SHP77 (cell line): ENCODE measurements around the gene NEXN.
"Not testable (repeated sequence)": the region's sequence is repeated elsewhere in the genome, so short reads cannot be mapped to it uniquely, and the experiment has no call there.

ENCODE experiments used
- DNase-seq, 2 experiments: peaks; one replicate each; lab custom pipeline; 2025; lab: John Stamatoyannopoulos, UW

NEXN gene

DNA sequence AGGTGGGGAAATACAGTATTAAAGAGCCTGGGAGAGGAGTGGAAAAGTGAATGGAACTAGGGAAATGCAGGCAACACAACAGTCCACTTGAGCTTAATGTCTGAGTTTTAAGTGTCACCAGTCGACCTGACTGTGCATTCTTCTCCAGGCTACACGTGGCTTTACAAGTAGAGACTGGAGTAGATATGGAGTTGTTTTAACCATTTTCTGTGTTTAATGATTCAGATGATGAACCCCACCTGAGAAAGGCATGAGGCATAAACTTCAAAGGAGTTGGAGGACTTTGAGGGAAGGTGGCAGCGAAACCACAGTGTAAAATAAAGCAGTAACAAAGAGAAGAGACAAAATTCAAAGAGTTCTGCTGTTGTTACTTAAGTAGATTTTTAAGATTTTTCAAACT lies 77.9 kb downstream of the NEXN start:
- DNase-seq: no peak

DNA sequence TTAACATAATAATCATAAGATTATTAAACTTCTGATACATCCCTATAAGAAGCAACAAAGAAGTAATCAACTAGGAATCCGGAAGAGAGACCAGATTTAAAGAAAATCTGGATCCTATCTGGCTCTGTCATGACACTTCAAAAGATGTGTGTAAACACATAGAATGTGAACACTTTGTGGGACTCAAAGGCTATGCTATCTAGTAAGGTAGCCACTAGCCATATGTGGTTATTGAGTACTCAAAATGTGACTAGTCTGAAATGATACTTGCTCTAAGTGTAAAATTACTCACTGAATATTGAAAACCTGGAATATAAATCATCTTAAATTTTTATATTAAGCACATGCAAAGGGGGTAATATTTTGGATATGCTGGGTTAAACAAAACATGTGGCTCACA lies 81.8 kb downstream of the NEXN start:
- DNase-seq: no peak

DNA sequence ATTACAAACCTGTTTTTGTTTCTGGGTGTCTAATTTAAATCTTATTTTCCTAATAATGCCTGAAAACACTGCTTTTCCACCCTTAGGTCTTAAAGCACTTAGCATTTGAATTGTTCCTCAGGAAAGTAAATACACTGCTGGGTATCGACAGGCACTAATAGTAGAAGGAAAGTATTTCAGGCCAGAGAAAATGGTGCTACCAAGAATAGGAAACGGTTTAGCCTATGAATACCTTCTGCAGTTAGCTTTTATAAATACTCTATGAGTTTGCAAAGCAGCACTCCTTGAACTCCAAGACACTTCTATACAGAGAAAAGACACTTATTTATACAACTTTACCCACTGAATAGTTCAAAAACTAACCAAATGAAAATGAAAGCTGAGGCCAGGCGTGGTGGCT lies 83.7 kb downstream of the NEXN start:
- DNase-seq: no peak

DNA sequence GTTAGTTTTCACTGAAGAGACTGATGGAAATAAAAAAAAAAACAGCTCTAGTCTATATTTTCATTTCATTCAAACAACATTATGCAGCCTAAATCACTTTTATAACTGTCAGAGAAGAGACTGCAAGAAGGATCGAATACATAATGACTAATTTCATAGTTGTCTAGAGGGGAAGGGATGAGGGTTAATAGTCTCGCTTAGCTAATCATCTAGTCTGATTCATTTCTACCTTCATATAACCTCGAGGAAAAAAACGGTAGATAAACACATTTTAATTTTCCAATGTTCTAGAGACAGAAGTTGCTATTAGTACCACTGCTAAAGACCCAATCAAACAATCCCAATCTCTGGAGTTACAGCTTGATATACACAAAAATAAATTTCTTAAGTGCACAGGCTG lies 87.0 kb downstream of the NEXN start:
- no peak for DNase-seq

DNA sequence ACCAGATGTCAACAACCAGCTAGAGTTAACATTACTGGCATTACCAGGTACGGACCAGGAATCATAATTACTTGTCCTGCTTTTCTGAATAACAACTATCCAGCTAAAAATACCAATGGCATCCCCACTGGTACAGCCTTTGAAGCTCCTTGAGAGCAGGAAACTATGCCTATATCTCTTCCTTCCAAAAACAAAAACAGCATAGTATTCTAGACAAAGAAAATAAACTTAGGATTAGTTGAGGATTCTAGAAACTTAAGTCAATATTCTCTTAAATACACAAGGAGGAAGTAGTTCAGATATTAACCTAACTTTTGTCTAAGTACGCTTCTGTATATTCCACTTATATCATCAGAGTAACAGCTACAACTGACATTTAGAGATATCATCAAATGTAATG lies 87.5 kb downstream of the NEXN start:
- no peak for DNase-seq

DNA sequence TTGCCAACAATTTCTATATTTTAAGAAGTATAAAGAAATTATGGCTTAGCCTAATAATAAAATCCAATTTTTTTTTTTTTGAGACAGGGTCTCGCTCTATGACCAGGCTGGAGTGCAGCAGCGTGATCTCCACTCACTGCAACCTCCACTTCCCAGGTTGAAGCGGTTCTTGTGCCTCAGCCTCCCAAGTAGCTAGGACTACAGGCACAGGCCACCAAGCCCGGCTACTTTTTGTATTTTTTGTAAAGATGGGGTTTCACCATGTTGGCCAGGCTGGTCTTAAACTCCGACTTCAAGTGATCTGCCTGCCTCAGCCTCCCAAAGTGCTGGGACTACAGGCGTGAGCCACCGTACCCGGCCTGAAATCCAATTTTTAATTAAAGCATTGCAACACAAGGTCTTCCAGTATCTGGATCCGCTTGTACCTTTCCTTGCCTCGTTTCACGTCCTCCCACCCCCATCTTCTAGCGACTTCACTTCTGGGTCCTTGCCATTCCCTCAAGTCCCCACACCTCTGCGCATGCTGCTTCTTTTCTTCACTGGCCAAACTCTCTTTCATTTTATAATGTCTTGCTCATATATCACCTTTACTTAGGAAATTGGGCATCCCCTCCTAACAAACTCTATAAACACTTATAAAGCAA lies 88.1 kb downstream of the NEXN start:
- no peak for DNase-seq

DNA sequence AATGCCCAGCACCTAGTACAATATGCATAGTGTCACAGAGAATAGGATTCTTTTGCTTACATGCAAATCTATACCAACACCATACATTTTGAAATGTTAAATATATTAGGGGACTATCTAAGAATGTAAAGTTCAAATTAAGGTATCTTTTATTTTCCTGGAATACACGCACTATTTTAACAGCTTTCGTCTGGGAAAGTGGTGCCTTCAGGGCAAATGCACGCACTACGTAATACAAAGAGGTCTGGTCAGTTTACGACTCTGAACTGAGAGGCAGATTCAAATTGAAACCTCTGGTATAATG lies 89.5 kb downstream of the NEXN start:
- no peak for DNase-seq

DNA sequence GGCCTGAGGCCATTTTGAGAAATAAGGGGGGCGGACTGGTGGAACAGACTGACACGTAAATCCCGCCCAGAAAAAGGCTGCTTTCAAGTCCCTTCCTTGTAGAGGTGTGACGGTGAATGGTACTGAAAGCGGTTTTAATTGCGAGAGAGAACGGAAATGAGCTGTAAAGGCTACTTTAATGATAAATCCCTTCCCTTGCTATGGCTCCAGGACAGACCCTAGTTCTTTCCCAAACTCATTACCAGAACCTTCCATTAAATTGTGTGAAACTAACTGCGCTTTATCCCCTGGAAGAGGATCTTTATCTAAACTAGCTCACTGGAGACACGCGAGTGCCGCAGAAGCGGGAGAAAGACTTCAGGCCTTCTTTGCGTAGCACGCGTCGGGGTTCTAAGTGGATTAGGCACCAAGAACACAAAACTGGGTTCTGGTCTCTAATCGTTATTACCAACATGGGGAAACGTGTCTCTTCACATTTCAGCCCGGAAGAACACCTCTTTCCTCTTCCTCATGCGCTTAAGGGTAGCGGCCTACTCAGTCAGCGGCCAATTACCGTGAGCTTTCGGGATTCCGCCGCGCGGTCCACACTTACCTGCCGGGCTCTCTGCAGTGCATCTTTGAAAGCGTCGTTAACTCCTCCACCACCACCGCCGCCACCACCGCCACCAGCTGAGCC lies 90.0 kb downstream of the NEXN start:
- DNase-seq: peak; percentile 70 to 88

DNA sequence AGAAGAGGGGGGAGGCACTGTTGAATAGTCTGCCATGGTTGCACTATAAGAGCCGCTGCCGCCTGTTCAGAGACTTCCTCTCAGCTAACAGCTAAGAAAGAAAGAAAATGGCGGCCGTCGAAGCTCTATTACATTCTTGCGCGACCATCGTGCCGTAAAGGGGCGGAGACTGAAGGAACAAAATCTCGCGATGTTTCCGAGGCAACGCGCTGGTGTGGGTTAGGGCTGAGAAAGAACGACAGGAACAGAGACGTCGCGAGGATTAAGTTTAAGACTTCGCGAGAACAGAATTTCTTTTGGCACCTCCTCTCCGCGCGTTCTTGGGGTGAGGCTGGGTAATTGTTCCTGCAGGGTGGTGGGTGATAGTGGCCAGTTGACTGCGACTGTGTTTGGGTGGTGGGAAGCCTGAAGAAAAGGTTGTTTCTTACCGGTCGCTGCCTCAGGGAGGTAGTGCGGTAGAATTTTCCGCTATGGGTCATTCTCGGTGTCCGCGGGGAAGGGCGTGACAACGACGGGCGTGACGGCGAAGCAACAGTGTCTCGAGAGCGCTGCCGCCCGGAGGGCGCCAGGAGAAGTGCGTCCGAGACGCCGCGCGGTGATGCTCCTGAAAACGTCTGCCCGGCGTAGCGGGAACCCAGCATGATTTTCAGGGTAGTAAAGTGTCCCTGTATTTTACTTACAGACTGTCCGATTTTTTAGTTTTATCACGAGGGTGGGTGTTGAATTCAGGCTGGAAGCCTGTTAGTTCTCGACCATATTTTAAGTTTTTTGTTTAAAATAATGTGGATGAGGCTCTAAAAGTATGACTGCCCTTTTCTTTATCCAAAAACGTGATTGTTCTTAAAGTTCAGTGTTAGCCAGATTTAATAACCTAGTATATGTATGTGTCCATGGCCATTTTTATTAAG lies 90.8 kb downstream of the NEXN start, which contains the start of gene FUBP1:
FUBP1 (minus strand) TSS at position 104 of the 908 bp plus-strand sequence; CDS start at position 36, 68 bp downstream.
- DNase-seq: peak; percentile 94 to 98

DNA sequence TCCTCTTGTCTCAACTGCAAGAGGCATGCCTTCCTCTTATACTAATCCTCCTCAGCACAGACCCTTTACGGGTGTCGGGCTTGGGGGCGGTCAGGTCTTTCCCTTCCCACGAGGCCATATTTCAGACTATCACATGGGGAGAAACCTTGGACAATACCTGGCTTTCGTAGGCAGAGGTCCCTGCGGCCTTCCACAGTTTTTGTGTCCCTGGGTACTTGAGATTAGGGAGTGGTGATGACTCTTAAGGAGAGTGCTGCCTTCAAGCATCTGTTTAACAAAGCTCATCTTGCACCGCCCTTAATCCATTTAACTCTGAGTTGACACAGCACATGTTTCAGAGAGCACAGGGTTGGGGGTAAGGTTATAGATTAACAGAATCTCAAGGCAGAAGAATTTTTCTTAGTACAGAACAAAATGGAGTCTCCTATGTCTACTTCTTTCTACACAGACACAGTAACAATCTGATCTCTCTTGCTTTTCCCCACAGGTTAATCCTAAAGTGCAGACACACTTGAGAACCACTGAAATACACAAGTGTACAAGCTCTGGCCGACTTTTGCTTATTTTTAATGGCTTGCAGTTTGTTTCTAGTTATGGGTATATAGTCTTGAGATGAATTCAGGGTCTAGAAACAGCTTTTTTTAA lies 95.0 kb downstream of the NEXN start:
- not testable (repeated sequence) for DNase-seq

DNA sequence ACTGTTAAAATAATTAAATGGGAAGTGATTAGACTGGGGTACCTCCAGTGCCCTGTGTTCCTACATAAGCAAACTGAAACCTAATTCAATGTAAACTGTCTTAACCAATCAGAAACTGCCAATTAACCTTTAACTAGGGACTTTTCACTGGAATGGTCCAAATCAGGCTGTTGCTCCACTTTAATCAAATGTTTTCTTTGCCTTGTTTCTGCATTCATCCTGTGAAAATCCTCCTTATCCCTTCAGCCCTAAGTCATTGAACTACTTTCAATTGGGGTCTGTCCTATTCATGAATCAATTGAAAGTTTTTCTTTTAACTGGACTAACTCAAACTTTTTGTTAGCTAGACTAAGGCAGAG lies 95.6 kb downstream of the NEXN start:
- no peak for DNase-seq

DNA sequence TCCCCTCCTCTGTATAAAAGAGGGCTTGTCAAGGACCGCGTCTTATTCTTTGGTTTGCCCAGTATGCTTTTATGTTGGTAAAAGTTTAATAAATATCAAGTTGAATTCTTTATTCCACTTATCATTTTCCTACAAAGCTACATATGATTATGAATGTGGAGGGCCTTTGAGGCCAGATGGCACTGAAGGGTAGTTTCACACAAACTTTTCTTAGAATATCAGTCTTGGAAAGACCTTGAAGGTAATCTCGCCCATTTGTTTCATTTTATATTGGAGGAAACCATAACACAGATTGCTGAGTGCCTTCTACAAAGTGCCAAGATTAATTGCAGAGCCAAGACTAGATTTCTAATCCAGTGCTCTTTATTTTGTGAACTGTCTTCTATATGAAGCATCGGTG lies 96.2 kb downstream of the NEXN start:
- DNase-seq: no peak

DNA sequence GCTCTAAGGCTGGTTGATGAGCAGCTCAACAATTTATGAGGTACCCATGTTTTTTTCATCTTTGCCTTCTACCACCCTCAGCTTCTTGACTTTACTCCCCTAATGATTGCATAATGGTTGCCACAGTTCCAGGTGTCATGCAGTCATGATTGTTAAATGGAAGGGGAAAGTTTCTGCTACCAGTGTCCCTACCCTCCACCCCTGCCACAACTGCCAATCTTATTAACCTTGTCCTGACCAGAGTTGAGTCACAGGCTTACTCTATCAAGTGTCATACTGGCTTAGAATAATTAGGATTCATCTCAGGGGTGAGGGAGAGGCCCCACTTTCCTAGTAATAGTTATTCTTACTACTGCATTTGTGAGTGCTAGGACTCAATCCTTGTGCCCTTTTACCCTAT lies 98.4 kb downstream of the NEXN start:
- DNase-seq: no peak

DNA sequence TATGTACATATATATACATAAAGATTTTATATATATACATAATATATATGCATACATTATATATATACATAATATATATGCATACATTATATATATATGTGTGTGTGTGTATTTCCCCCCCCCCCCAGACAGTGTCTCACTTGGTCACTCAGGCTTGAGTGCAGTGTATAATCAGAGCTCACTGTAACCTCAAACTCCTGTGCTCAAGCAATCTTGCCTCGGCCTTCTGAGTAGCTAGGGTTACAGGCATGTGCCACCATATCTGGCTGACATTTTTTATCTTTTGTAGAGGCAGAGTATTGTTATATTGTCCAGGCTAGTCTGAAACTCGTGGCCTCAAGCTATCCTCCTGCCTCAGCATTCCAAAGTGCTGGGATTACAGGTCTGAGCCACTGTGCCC lies 99.5 kb downstream of the NEXN start:
- no peak for DNase-seq

DNA sequence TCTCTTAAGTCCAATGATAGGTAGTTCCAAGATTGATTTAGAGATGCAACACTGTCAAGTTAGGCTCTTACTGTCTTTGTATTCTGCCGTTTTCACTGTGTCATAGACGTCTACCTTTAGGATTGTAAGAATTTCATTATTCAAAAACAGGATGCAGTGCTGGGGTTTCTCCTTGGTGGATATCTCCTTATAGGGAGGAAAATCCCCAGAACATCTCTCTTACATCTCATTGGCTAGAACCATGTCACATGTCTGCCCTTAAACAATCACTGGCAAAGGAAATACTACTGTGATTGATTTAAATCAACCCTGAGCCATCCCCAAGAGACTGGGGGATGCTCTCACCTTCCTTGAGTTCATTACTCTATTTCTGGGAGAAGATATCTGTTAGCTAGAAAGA lies 101.3 kb downstream of the NEXN start:
- no peak for DNase-seq

DNA sequence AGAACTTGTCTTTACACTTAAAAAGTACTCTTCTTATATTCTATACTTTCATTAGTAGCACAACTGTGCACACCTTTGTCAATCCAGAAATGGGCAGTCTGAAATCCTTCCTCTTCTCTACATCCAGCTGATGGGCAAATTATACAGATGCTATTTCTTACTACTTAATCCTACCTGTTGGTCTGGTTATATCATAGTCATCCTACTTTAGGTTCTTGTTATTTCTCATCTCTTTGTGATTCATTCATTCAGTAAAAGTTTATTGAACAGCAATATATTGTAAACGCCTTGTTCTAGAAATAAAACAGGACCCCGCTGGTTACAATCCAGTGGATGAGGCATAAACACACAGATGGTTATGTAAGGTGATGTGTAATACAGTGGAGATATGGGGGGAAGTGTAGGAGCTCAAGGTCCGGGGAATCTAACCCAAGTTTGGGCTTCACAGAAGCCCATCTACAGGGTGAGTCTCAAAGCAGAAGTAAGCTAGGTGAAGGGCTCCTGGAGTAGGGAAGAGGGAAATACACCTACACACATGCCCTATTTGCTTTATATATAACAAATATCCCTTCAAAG lies 102.3 kb downstream of the NEXN start:
- no peak for DNase-seq

DNA sequence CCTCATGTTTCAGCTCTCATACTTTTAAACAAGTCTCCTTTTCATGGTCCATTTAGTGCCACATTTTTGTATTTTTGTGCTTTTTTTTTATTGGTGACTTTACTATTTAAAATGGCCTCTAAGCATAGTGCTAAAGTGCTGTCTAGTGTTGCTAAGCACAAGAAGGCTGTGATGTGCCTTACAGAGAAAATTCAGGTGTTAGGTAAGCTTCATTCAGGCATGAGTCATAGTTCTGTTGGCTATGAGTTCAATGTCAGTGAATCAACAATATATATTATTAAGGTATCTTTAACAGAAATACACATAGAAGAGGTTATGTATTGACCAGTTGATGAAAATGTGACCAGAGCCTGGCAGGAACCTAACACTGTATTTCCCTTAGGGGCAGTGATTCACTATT lies 103.2 kb downstream of the NEXN start:
- DNase-seq: no peak
